HL-60 (cell line): ENCODE measurements around the gene PARPBP.

Experiments
- TF ChIP-seq, protein P1 (sequence below): IDR thresholded peaks from one replicate; pipeline ENCODE4 v1.5.1; 2011; ENCODE audit warnings: low read length, control low read depth, inconsistent platforms; ENCODE audit not compliant: insufficient read depth
- TF ChIP-seq, protein P2 (sequence below): IDR thresholded peaks from 2 replicates; pipeline ENCODE4 v1.6.1; 2012; ENCODE audit warnings: low read depth; ENCODE audit not compliant: insufficient replicate concordance

DNA sequence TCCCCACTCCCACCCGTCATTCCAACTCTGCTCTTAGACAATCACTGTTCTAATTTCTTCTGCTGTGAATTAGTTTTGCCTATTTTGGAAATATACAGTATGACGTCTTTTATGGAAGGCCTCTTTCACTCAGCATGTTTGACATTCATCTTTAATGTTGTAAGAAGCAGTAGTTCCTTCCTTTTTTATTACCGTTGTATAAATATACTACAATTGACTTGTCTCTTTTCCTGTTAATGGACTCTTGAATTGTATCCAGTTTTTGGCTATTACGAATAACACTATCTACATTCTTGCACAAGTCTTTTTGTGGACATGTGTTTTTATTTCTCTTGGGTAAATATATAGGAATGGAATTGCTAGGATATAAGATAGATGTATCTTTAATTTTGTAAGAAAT lies 82.6 kb downstream of the PARPBP start:
- TF ChIP-seq, protein P1, sequence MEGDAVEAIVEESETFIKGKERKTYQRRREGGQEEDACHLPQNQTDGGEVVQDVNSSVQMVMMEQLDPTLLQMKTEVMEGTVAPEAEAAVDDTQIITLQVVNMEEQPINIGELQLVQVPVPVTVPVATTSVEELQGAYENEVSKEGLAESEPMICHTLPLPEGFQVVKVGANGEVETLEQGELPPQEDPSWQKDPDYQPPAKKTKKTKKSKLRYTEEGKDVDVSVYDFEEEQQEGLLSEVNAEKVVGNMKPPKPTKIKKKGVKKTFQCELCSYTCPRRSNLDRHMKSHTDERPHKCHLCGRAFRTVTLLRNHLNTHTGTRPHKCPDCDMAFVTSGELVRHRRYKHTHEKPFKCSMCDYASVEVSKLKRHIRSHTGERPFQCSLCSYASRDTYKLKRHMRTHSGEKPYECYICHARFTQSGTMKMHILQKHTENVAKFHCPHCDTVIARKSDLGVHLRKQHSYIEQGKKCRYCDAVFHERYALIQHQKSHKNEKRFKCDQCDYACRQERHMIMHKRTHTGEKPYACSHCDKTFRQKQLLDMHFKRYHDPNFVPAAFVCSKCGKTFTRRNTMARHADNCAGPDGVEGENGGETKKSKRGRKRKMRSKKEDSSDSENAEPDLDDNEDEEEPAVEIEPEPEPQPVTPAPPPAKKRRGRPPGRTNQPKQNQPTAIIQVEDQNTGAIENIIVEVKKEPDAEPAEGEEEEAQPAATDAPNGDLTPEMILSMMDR = no peak
- TF ChIP-seq, protein P2, sequence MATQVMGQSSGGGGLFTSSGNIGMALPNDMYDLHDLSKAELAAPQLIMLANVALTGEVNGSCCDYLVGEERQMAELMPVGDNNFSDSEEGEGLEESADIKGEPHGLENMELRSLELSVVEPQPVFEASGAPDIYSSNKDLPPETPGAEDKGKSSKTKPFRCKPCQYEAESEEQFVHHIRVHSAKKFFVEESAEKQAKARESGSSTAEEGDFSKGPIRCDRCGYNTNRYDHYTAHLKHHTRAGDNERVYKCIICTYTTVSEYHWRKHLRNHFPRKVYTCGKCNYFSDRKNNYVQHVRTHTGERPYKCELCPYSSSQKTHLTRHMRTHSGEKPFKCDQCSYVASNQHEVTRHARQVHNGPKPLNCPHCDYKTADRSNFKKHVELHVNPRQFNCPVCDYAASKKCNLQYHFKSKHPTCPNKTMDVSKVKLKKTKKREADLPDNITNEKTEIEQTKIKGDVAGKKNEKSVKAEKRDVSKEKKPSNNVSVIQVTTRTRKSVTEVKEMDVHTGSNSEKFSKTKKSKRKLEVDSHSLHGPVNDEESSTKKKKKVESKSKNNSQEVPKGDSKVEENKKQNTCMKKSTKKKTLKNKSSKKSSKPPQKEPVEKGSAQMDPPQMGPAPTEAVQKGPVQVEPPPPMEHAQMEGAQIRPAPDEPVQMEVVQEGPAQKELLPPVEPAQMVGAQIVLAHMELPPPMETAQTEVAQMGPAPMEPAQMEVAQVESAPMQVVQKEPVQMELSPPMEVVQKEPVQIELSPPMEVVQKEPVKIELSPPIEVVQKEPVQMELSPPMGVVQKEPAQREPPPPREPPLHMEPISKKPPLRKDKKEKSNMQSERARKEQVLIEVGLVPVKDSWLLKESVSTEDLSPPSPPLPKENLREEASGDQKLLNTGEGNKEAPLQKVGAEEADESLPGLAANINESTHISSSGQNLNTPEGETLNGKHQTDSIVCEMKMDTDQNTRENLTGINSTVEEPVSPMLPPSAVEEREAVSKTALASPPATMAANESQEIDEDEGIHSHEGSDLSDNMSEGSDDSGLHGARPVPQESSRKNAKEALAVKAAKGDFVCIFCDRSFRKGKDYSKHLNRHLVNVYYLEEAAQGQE = no peak
